ENCODE results near the gene MPP1. TPM values are rescaled to one million over a fixed set of nuclear protein-coding genes. Genes with fewer than 3 reads are reported as not detected.

Gene MPP1
- polyA plus RNA-seq, 1 of the 3 experiments (the other 2 are of a cell fraction): 13.3 TPM

- CTCF ChIA-PET: no interaction called here
- Histone ChIP-seq H3K9me3 (no peaks in the 10 kb centered on the region), H3K9ac (no peak overlapping the region), H3K36me3 (replicated peaks in 1 of 2; ENCODE audit: control insufficient read depth in 1 of 2, insufficient read depth in 2 of 2, low read length in 1 of 2) (no peaks in the 10 kb centered on the region), H3K79me2 (ENCODE audit: insufficient read depth) (no peaks in the 10 kb centered on the region), H3K4me1 (ENCODE audit: control insufficient read depth in 1 of 2, insufficient read depth in 2 of 2, low read depth in 1 of 2, low read length in 1 of 2) (no peaks in the 10 kb centered on the region), H4K20me1 (ENCODE audit: insufficient read depth) (no peaks in the 10 kb centered on the region), H3K4me3 (ENCODE audit: low read depth in 2 of 2, low read length in 1 of 2) (no peak overlapping the region), H3K9me2 (no peaks in the 10 kb centered on the region), H3K27ac (ENCODE audit: low read depth in 2 of 2, low read length in 1 of 2) (no peak overlapping the region), H3K4me2 (no peak overlapping the region), H3F3A (replicated peaks; ENCODE audit: insufficient read depth) (no peaks in the 10 kb centered on the region), H2AFZ (ENCODE audit: low read depth) (no peak overlapping the region), H3K27me3 (ENCODE audit: insufficient read depth) (no peaks in the 10 kb centered on the region)
- 59% methylated on average over 8 of the region's 8 CpGs for WGBS (ENCODE audit: low lambda C conversion rate)
- TF ChIP-seq MXI1 (IDR thresholded peaks at IDR 0.05; ENCODE audit: low read depth, low read length) (no peak), RAD21 (IDR thresholded peaks at IDR 0.05; ENCODE audit: low read length) (no peak), YY1 (IDR thresholded peaks at IDR 0.05; ENCODE audit: low read depth) (no peak), MEF2A (IDR thresholded peaks at IDR 0.05; ENCODE audit: borderline replicate concordance, low read depth) (no peak), SIN3A (IDR thresholded peaks at IDR 0.05; ENCODE audit: borderline replicate concordance, low read depth, low read length) (no peak), PBX3 (IDR thresholded peaks at IDR 0.05) (no peak), SMC3 (IDR thresholded peaks at IDR 0.05; ENCODE audit: low read depth, low read length) (no peak), NFIC (IDR thresholded peaks at IDR 0.05; ENCODE audit: borderline replicate concordance) (no peak)
- no peak for DNase-seq
- POLR2A ChIA-PET: no interaction called here
Measured at GRCh38 chrX:154791939-154792338, 13.3 kb downstream of the MPP1 start.

- Histone ChIP-seq H3K9me2 (no peaks in the 10 kb centered on the region), H3K27me3 (ENCODE audit: insufficient read depth) (no peaks in the 10 kb centered on the region), H3K36me3 (replicated peaks in 1 of 2; ENCODE audit: control insufficient read depth in 1 of 2, insufficient read depth in 2 of 2, low read length in 1 of 2) (no peaks in the 10 kb centered on the region), H4K20me1 (ENCODE audit: insufficient read depth) (no peaks in the 10 kb centered on the region), H3K4me3 (ENCODE audit: low read depth in 2 of 2, low read length in 1 of 2) (no peak overlapping the region), H3K9me3 (no peaks in the 10 kb centered on the region), H3K4me2 (no peak overlapping the region), H2AFZ (ENCODE audit: low read depth) (no peak overlapping the region), H3K4me1 (ENCODE audit: control insufficient read depth in 1 of 2, insufficient read depth in 2 of 2, low read depth in 1 of 2, low read length in 1 of 2) (no peaks in the 10 kb centered on the region), H3K9ac (no peak overlapping the region), H3F3A (replicated peaks; ENCODE audit: insufficient read depth) (no peaks in the 10 kb centered on the region), H3K27ac (ENCODE audit: low read depth in 2 of 2, low read length in 1 of 2) (no peak overlapping the region), H3K79me2 (ENCODE audit: insufficient read depth) (no peaks in the 10 kb centered on the region)
- ChIA-PET POLR2A (no interaction called here), CTCF (interaction anchor here (0.6 kb wide), 1 partner anchor 295 kb away, joined by 3 read pairs; no protein-coding TSS in a partner anchor)
- DNase-seq: no peak
- WGBS (ENCODE audit: low lambda C conversion rate): 34% methylated on average over 4 of the region's 4 CpGs
- TF ChIP-seq ZBTB33 (IDR thresholded peaks at IDR 0.05; ENCODE audit: borderline replicate concordance, low read depth) (no peak), EZH2phosphoT487 (IDR thresholded peaks at IDR 0.05; ENCODE audit: borderline replicate concordance, low read depth) (no peak), RAD21 (IDR thresholded peaks at IDR 0.05; ENCODE audit: low read length) (no peak), CHD2 (IDR thresholded peaks at IDR 0.05; ENCODE audit: low read length, partially characterized antibody) (no peak), FOXJ3 (CRISPR knock-in tag; IDR thresholded peaks at IDR 0.05) (no peak), RFX5 (IDR thresholded peaks at IDR 0.05; ENCODE audit: low read length) (no peak), MAX (IDR thresholded peaks at IDR 0.05; ENCODE audit: low read depth) (no peak)
Measured at GRCh38 chrX:154791467-154791866, 13.8 kb downstream of the MPP1 start.

Measured in SK-N-SH (cell line).